Liver (tissue), 9 donors: ENCODE measurements around the gene EXOC6. TPM values are rescaled to one million over a fixed set of nuclear protein-coding genes. Genes with fewer than 3 reads are reported as not detected.
A peak's percentile ranks its signal among the peaks of the same experiment; 100 is the strongest.

Experiments used
- DNase-seq: peaks from one replicate; pipeline ENCODE4 v3.0.0-alpha.2; 2017; ENCODE audit warnings: low spot score
- H3K27ac ChIP-seq, 2 donors: one replicate each; pipeline ENCODE4 v1.7.0; 2013; ENCODE audit warnings: inconsistent platforms in 2 of 2, low read length in 2 of 2, control low read depth in 1 of 2, low read depth in 1 of 2, mild to moderate bottlenecking in 1 of 2
- H3K27me3 ChIP-seq, 4 donors: one replicate each; pipeline versions ENCODE4 v1.6.1 to v1.7.0; 2013; ENCODE audit warnings: low read length in 3 of 4, inconsistent platforms in 1 of 4, mild to moderate bottlenecking in 1 of 4, moderate library complexity in 1 of 4; ENCODE audit not compliant: control insufficient read depth in 4 of 4, insufficient read depth in 4 of 4
- H3K36me3 ChIP-seq, 4 donors: one replicate each; pipeline versions ENCODE4 v1.6.1 to v1.7.0; 2013; ENCODE audit warnings: low read length in 3 of 4, mild to moderate bottlenecking in 3 of 4, low read depth in 1 of 4, moderate library complexity in 1 of 4; ENCODE audit not compliant: control insufficient read depth in 4 of 4, insufficient read depth in 3 of 4
- H3K4me1 ChIP-seq, 4 donors: one replicate each; pipeline versions ENCODE4 v1.6.1 to v1.7.0; 2013; ENCODE audit warnings: low read length in 3 of 4, mild to moderate bottlenecking in 3 of 4, moderate library complexity in 1 of 4; ENCODE audit not compliant: control insufficient read depth in 4 of 4, insufficient read depth in 4 of 4
- H3K4me3 ChIP-seq, 3 donors: one replicate each; pipeline versions ENCODE4 v1.6.1 to v1.7.0; 2013; ENCODE audit warnings: low read length in 3 of 3, control low read depth in 1 of 3, low read depth in 1 of 3, mild to moderate bottlenecking in 1 of 3
- H3K9ac ChIP-seq, 2 donors: one replicate each; pipeline ENCODE4 v1.7.0; 2013; ENCODE audit warnings: low read length in 2 of 2, mild to moderate bottlenecking in 2 of 2, moderate library complexity in 2 of 2, control low read depth in 1 of 2, low read depth in 1 of 2
- H3K9me3 ChIP-seq, 4 donors: one replicate each; pipeline versions ENCODE4 v1.6.1 to v1.7.0; 2013; ENCODE audit warnings: low read length in 3 of 4; ENCODE audit not compliant: control insufficient read depth in 4 of 4
- CTCF ChIP-seq: fragments of 150-350 bp; IDR thresholded peaks from 2 replicates; pipeline ENCODE4 v1.5.1; 2017; ENCODE audit warnings: improper control_type of control experiment, low read depth, low read length; ENCODE audit not compliant: missing input control
- EGR1 ChIP-seq, 2 donors: IDR thresholded peaks; 2 replicates each; pipeline ENCODE4 v1.6.1; 2016 to 2018; ENCODE audit warnings: antibody characterized with exemption in 2 of 2, low read depth in 2 of 2
- FOXA1 ChIP-seq: IDR thresholded peaks from 2 replicates; pipeline ENCODE4 v1.6.1; 2016; ENCODE audit warnings: antibody characterized with exemption
- FOXA2 ChIP-seq: IDR thresholded peaks from 2 replicates; pipeline ENCODE4 v1.6.1; 2016; ENCODE audit warnings: antibody characterized with exemption
- HNF4A ChIP-seq, 2 donors: conservative IDR thresholded peaks; 2 replicates each; pipeline ENCODE4 v1.6.1; 2016; ENCODE audit warnings: antibody characterized with exemption in 2 of 2, mild to moderate bottlenecking in 2 of 2
- HNF4G ChIP-seq: IDR thresholded peaks from 2 replicates; pipeline ENCODE4 v1.6.1; 2016; ENCODE audit warnings: antibody characterized with exemption
- JUND ChIP-seq, 2 donors: IDR thresholded peaks; 2 replicates each; pipeline ENCODE4 v1.6.1; 2016; ENCODE audit warnings: antibody characterized with exemption in 2 of 2
- MAX ChIP-seq: IDR thresholded peaks from 2 replicates; pipeline ENCODE4 v1.6.1; 2016; ENCODE audit warnings: antibody characterized with exemption
- NR2F2 ChIP-seq: IDR thresholded peaks from 2 replicates; pipeline ENCODE4 v1.6.1; 2016; ENCODE audit warnings: antibody characterized with exemption
- SP1 ChIP-seq: IDR thresholded peaks from 2 replicates; pipeline ENCODE4 v1.6.1; 2018; ENCODE audit warnings: antibody characterized with exemption, mild to moderate bottlenecking
- TAF1 ChIP-seq: conservative IDR thresholded peaks from 2 replicates; pipeline ENCODE4 v1.6.1; 2016; ENCODE audit warnings: antibody characterized with exemption, mild to moderate bottlenecking
- WGBS: extraction: QIAGEN DNeasy Blood & Tissue Kit; methylation state at CpG from one replicate; pipeline ENCODE4 v1.1.7; 2013; 5-methylcytosine and 5-hydroxymethylcytosine counted together
- polyA plus RNA-seq, 2 donors: library from polyadenylated mRNA; stranded (reverse) in 1 of 2; unstranded in 1 of 2; fragments of 200-250 nt in 1 of 2; fragments of >200 nt in 1 of 2; fragmentation: Nextera tagmentation in 1 of 2; extraction: Ambion mirVana in 1 of 2; gene quantifications; one replicate each; pipeline versions ENCODE4 v1.2.1 to v1.2.3, GENCODE V29; 2013 to 2015
- total RNA-seq, 2 donors: library from RNA; depleted of rRNA; stranded (reverse); fragments of >200 nt; gene quantifications; one replicate each; pipeline ENCODE4 v1.2.3, GENCODE V29; 2014
- TF ChIP-seq, protein P1 (sequence below): IDR thresholded peaks from 2 replicates; pipeline ENCODE4 v1.6.1; 2016; ENCODE audit warnings: antibody characterized with exemption, mild to moderate bottlenecking
- donor health status: healthy.
- donor health status: healthy.
- donor health status: healthy.
- donor health status: healthy.
- donor health status: healthy.

EXOC6 gene
- total and polyA plus RNA-seq, 4 donors, result 6.5 to 35.4 (median 8.4) TPM

DNA sequence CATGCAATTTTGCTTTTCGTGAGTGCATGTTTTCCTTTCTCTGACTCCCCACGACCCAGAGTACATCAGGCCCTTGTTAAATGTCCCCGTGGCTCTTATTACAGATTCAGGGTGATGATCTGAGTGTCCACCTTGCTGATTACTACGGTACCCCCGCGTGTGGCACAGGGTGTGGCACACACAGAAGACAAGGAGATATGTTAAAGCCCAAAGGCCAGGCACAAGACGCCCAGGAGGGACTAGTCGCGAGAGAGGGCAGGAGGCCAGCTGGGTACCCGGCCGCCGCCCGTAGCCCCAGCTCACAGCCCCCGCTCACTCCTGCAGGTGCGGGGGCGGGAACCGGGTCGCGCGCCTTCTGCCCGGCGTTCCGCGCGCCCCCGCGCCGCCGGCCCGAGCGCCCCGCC, 281 bp upstream of the EXOC6 start:
- no peak for TF ChIP-seq FOXA1
- TF ChIP-seq MAX, result no peak
- peak; percentile 79 to 92 for TF ChIP-seq EGR1 (IDR thresholded peaks at IDR 0.05; ENCODE audit: low read depth in 2 of 2)
- TF ChIP-seq CTCF, result no peak
- TF ChIP-seq JUND (IDR thresholded peaks at IDR 0.05), result no peak
- Histone ChIP-seq H3K4me1 (peaks cover 0 to 18% (median 15%) of the 10 kb centered on the region in 4 donors), H3K27me3 (no peaks in the 10 kb centered on the region), H3K27ac (peak overlapping the region; percentile 70 to 82), H3K36me3 (no peaks in the 10 kb centered on the region), H3K9ac (peak overlapping the region in 1 of 2 donors; percentile 46), H3K9me3 (no peaks in the 10 kb centered on the region), H3K4me3 (peak overlapping the region; percentile 72 to 99 (median 88))
- 1% methylated on average over 32 of the region's 32 CpGs for WGBS
- DNase-seq, result no peak

DNA sequence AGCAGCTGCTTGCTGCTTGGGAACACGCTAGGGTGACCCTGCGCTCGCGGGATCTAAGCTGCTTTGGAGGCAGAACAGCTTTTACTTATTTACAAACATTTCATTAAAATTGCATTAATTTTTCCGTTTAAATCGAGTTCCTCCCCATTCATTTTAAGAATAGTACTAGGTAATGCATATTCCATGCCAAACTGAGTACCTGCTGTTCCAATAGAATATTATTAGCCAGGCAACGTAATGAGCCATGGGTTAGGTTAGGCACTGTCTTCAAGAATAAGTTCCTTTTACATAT, 860 bp downstream of the EXOC6 start:
- Histone ChIP-seq H3K4me3 (peak overlapping the region; percentile 83 to 99 (median 89)), H3K9me3 (no peaks in the 10 kb centered on the region), H3K4me1 (peaks cover 0 to 18% (median 15%) of the 10 kb centered on the region in 4 donors), H3K27ac (peak overlapping the region; percentile 82 to 90), H3K27me3 (no peaks in the 10 kb centered on the region), H3K36me3 (no peaks in the 10 kb centered on the region), H3K9ac (peak overlapping the region in 1 of 2 donors; percentile 26)
- no peak for TF ChIP-seq NR2F2
- TF ChIP-seq CTCF, result no peak
- no peak for TF ChIP-seq HNF4G
- no peak for TF ChIP-seq EGR1 (IDR thresholded peaks at IDR 0.05; ENCODE audit: low read depth in 2 of 2)
- TF ChIP-seq, protein P1, sequence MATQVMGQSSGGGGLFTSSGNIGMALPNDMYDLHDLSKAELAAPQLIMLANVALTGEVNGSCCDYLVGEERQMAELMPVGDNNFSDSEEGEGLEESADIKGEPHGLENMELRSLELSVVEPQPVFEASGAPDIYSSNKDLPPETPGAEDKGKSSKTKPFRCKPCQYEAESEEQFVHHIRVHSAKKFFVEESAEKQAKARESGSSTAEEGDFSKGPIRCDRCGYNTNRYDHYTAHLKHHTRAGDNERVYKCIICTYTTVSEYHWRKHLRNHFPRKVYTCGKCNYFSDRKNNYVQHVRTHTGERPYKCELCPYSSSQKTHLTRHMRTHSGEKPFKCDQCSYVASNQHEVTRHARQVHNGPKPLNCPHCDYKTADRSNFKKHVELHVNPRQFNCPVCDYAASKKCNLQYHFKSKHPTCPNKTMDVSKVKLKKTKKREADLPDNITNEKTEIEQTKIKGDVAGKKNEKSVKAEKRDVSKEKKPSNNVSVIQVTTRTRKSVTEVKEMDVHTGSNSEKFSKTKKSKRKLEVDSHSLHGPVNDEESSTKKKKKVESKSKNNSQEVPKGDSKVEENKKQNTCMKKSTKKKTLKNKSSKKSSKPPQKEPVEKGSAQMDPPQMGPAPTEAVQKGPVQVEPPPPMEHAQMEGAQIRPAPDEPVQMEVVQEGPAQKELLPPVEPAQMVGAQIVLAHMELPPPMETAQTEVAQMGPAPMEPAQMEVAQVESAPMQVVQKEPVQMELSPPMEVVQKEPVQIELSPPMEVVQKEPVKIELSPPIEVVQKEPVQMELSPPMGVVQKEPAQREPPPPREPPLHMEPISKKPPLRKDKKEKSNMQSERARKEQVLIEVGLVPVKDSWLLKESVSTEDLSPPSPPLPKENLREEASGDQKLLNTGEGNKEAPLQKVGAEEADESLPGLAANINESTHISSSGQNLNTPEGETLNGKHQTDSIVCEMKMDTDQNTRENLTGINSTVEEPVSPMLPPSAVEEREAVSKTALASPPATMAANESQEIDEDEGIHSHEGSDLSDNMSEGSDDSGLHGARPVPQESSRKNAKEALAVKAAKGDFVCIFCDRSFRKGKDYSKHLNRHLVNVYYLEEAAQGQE, result no peak
- TF ChIP-seq TAF1, result no peak
- TF ChIP-seq FOXA2, result no peak
- TF ChIP-seq MAX, result no peak
- no peak for TF ChIP-seq SP1
- no peak for TF ChIP-seq HNF4A (conservative IDR thresholded peaks at IDR 0.05)
- WGBS, result 1% methylated on average over 7 of the region's 7 CpGs
- DNase-seq, result no peak
